HEK293T (cell line): Measurements from ENCODE around the gene TBC1D16.
"Not testable (repeated sequence)": the region's sequence is repeated elsewhere in the genome, so short reads cannot be mapped to it uniquely, and the experiment has no call there.

Experiments used
- CTCF ChIA-PET: fragments of 350-600 bp; formaldehyde crosslinking; extraction: SDS; loops from one replicate; lab custom pipeline; 2021; ENCODE audit warnings: antibody characterized with exemption, inconsistent platforms; lab: Yijun Ruan, JAX
- POLR2A ChIA-PET: fragments of 350-600 bp; formaldehyde crosslinking; extraction: SDS; loops from one replicate; lab custom pipeline; 2020; ENCODE audit warnings: antibody characterized with exemption, inconsistent platforms; lab: Yijun Ruan, JAX
- DNase-seq: peaks from one replicate; pipeline ENCODE4 v3.0.0; 2012; ENCODE audit warnings: mixed read lengths; ENCODE audit errors: extremely low spot score
- ARNT ChIP-seq: fragments of 450-650 bp; IDR thresholded peaks from 2 replicates; pipeline ENCODE4 v1.6.1; 2017; ENCODE audit warnings: mild to moderate bottlenecking
- BHLHE40 ChIP-seq: fragments of 450-650 bp; IDR thresholded peaks from 2 replicates; pipeline ENCODE4 v1.6.1; 2016; ENCODE audit warnings: mild to moderate bottlenecking, moderate library complexity, borderline replicate concordance
- CTBP1 ChIP-seq: fragments of 450-650 bp; IDR thresholded peaks from 2 replicates; pipeline ENCODE4 v1.6.1; 2016; ENCODE audit warnings: borderline replicate concordance
- ELF4 ChIP-seq: fragments of 450-650 bp; IDR thresholded peaks from 2 replicates; pipeline ENCODE4 v1.6.1; 2017; ENCODE audit warnings: antibody characterized with exemption
- FOXA1 ChIP-seq: fragments of 450-650 bp; IDR thresholded peaks from 2 replicates; pipeline ENCODE4 v1.6.1; 2016; ENCODE audit warnings: mild to moderate bottlenecking
- FOXK2 ChIP-seq: fragments of 450-650 bp; IDR thresholded peaks from 2 replicates; pipeline ENCODE4 v1.6.1; 2016; ENCODE audit warnings: mild to moderate bottlenecking
- FOXM1 ChIP-seq: fragments of 450-650 bp; IDR thresholded peaks from 2 replicates; pipeline ENCODE4 v1.6.1; 2017; ENCODE audit warnings: mild to moderate bottlenecking, borderline replicate concordance
- HDGF ChIP-seq: fragments of 450-650 bp; IDR thresholded peaks from 2 replicates; pipeline ENCODE4 v1.6.1; 2017; ENCODE audit warnings: antibody characterized with exemption, borderline replicate concordance
- L3MBTL2 ChIP-seq: fragments of 450-650 bp; conservative IDR thresholded peaks from 2 replicates; pipeline ENCODE4 v1.6.1; 2016; ENCODE audit warnings: mild to moderate bottlenecking
- LEF1 ChIP-seq: fragments of 450-650 bp; IDR thresholded peaks from 2 replicates; pipeline ENCODE4 v1.6.1; 2017; ENCODE audit warnings: mild to moderate bottlenecking, borderline replicate concordance
- NFRKB ChIP-seq: fragments of 450-650 bp; IDR thresholded peaks from 2 replicates; pipeline ENCODE4 v1.6.1; 2016; ENCODE audit warnings: mild to moderate bottlenecking, moderate library complexity
- SP1 ChIP-seq: fragments of 450-650 bp; IDR thresholded peaks from 2 replicates; pipeline ENCODE4 v1.6.1; 2017
- SUZ12 ChIP-seq: fragments of 450-650 bp; IDR thresholded peaks from 2 replicates; pipeline ENCODE4 v1.6.1; 2016; ENCODE audit warnings: mild to moderate bottlenecking
- TARDBP ChIP-seq: fragments of 450-650 bp; IDR thresholded peaks from 2 replicates; pipeline ENCODE4 v1.6.1; 2016
- ZNF384 ChIP-seq: fragments of 450-650 bp; IDR thresholded peaks from 2 replicates; pipeline ENCODE4 v1.6.1; 2016
- TF ChIP-seq, protein P1 (sequence below): fragments of 450-650 bp; IDR thresholded peaks from 2 replicates; pipeline ENCODE4 v1.6.1; 2016

TBC1D16 gene

DNA sequence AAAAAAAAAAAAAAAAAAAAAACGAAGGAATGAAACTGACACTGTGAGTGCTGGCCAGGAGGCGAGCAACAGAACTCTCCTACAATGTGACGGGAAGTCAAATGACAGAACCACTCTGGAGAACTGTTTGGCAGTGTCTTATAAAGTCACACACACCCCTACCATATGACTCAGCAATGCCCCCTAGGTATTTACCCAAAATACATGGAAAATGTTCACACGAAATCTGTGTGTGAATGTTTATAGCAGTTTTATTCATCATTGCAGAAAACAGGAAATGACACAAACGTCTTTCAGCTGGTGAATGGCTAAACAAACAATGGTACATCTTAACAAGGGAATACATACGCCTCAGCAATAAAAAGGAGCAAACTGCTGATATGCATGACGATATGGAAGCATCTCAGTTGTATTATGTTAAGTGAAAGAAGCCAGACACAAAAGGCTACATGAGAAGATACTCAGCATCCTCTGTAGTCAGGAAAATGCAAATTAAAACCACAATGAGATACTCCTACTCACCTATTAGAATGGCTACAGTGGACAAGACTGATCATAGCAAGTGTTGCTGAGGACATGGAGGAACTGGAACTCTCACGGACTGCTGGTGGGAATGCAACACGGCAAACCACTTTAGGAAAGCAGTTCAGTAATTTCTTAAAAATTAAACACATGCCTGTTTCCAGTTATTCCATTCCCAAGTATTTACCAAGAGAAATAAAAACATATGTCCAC lies 74.7 kb downstream of the TBC1D16 start:
- no peak for DNase-seq
- TF ChIP-seq BHLHE40 (no peak), ARNT (no peak), ELF4 (no peak), FOXA1 (no peak), FOXK2 (no peak), SP1 (no peak), NFRKB (no peak), CTBP1 (no peak), SUZ12 (no peak), TARDBP (no peak)
- CTCF ChIA-PET, result no interaction called here
- POLR2A ChIA-PET, result interaction anchor here (1.0 kb wide), 1 partner anchor 14 kb away, joined by 3 read pairs; no protein-coding TSS in a partner anchor

DNA sequence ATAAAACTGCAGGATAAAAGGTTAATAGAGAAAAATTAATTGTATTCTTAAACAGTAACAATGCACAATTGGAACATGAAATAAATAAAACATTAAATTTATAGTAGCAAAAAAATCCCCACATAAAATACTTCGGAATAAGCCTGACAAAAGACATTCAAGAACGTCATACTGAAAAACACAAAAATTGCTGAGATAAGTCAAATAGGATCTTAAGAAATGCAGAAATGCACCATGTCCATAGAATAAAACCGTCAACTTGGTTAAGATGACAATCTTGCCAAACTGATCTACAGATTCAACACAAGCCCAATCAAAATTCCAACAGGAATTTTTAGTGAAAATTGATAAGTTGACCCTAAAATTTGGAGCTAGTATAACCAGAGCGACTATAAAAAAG lies 76.6 kb downstream of the TBC1D16 start:
- CTCF ChIA-PET, result interaction anchor here (1.2 kb wide), 1 partner anchor 11 kb away, joined by 3 read pairs; no protein-coding TSS in a partner anchor
- POLR2A ChIA-PET, result no interaction called here
- TF ChIP-seq ARNT, result no peak
- no peak for TF ChIP-seq NFRKB
- TF ChIP-seq BHLHE40, result no peak
- TF ChIP-seq ZNF384, result no peak
- no peak for DNase-seq

DNA sequence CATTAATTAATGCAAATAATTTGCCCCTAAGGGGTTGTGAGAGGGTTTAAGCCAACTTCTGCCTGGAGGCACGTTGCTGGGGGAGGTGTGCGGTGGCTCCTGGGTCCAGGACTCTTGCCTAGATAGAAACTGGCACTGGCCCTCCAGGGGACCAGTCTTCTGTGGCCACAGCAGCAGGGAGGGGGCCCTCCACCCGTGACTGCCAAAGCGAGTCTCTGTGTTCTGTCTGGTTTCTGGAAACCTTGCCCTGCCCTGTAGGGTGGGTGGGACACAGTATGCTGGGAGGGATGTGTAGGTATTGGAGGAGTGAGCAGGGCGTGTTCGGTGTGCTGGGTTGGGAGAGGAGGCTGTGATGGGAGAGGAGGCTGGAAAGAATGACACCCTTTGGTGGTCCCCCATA lies 78.8 kb downstream of the TBC1D16 start:
- no peak for DNase-seq
- no peak for TF ChIP-seq LEF1
- no peak for TF ChIP-seq FOXA1
- TF ChIP-seq FOXK2, result no peak
- TF ChIP-seq BHLHE40, result no peak
- TF ChIP-seq, protein P1, sequence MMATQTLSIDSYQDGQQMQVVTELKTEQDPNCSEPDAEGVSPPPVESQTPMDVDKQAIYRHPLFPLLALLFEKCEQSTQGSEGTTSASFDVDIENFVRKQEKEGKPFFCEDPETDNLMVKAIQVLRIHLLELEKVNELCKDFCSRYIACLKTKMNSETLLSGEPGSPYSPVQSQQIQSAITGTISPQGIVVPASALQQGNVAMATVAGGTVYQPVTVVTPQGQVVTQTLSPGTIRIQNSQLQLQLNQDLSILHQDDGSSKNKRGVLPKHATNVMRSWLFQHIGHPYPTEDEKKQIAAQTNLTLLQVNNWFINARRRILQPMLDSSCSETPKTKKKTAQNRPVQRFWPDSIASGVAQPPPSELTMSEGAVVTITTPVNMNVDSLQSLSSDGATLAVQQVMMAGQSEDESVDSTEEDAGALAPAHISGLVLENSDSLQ, result no peak
- no peak for TF ChIP-seq TARDBP
- TF ChIP-seq NFRKB, result no peak
- TF ChIP-seq ELF4, result no peak
- TF ChIP-seq ZNF384, result no peak
- TF ChIP-seq FOXM1, result no peak
- no peak for TF ChIP-seq SUZ12
- TF ChIP-seq ARNT, result no peak
- no peak for TF ChIP-seq SP1
- TF ChIP-seq HDGF, result no peak
- TF ChIP-seq CTBP1, result no peak
- no peak for TF ChIP-seq L3MBTL2
- ChIA-PET CTCF (no interaction called here), POLR2A (interaction anchor here (1.9 kb wide), 1 partner anchor 37 kb away, joined by 6 read pairs; no protein-coding TSS in a partner anchor)

DNA sequence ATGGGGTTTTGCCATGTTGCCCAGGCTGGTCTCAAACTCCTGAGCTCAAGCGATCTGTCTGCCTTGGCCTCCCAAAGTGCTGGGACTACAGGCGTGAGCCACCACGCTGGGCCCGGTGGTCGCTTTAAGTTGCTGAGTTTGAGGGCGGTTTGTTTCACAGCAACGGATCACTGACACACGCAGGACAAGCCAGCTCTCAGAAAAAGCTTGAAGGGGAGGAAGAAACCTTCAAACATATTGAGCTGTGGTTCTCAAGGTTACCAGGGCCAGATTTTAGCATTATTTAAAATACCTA lies 79.3 kb downstream of the TBC1D16 start:
- DNase-seq, CTCF ChIA-PET: not testable (repeated sequence)
- POLR2A ChIA-PET, result interaction anchor here (1.9 kb wide), 1 partner anchor 37 kb away, joined by 6 read pairs; no protein-coding TSS in a partner anchor

DNA sequence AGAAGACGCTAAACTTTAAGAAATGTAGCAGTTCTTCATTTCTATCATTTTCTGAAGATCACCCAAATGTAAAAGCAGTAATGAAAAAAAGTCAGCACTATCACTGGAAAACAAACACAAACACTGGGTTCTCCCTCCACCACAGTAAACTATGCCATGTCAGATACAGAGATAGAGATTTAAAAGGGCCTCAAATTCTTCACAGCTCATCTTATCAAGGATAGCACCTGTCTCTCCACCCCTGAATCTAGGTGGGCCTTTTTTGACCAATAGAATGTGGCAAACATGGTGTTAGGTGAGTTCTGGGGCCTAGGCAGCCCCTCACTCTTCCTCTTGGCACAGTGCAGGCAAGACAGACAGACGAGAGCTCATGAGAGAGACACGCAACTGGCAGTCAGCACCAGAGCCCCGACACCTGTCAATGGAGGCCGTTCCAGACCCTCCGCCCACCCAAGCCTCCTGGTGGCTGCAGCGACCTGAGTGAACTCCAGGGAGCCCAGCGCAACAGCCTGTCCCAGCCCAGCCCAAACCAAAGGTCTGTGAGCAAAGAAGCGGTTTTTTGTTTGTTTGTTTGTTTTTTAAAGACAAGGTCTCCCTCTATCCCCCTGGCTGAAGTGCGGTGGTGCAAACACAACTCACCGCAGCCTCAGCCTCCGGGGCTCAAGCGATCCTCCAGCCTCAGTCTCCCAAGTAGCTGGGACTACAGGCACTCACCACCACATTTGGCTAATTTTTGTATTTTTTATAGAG lies 79.8 kb downstream of the TBC1D16 start:
- DNase-seq, result no peak
- POLR2A ChIA-PET, result interaction anchor here (1.9 kb wide), 1 partner anchor 38 kb away, joined by 6 read pairs; no protein-coding TSS in a partner anchor
- CTCF ChIA-PET, result interaction anchor here (1.5 kb wide), 1 partner anchor 15 kb away, joined by 6 read pairs; no protein-coding TSS in a partner anchor
- TF ChIP-seq LEF1, result no peak
- TF ChIP-seq SP1, result no peak
- TF ChIP-seq, protein P1, result no peak
- no peak for TF ChIP-seq HDGF
- TF ChIP-seq FOXA1, result no peak
- TF ChIP-seq ELF4, result no peak
- no peak for TF ChIP-seq NFRKB
- TF ChIP-seq TARDBP, result no peak
- TF ChIP-seq ARNT, result no peak
- TF ChIP-seq ZNF384, result no peak
- TF ChIP-seq SUZ12, result no peak

DNA sequence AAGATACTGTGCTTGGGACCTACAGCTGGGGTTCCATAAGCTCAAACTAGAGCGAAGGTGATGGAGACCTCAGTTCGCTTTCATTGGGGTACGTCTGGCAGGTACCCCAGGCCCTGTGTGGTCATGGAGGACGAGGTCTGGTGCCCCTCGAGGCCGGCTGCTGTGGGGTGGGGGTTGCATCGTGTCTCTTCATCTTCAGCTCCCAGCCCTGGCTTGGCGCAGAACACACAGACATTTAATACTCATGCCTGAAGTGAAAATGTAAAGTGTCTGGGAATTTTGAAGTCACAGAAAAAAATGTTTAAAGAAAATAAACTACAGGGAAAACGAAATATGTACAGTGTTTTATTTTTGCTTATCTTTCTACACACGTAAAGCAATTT lies 80.5 kb downstream of the TBC1D16 start:
- POLR2A ChIA-PET, result no interaction called here
- CTCF ChIA-PET, result interaction anchor here (1.5 kb wide), 1 partner anchor 15 kb away, joined by 6 read pairs; no protein-coding TSS in a partner anchor

More for the DNA sequence above, 80.5 kb downstream of the TBC1D16 start:
- DNase-seq, result no peak
- TF ChIP-seq ELF4 (no peak), FOXK2 (no peak), BHLHE40 (no peak), TARDBP (no peak), LEF1 (no peak), HDGF (no peak)
